Calu3 (cell line): ENCODE results near the gene ERFE. TPM values are rescaled to one million over a fixed set of nuclear protein-coding genes. Genes with fewer than 3 reads are reported as not detected.

ENCODE experiments used
- BruUV-seq: library from RNA; stranded (reverse); fragments of 400-500 nt; replicated peaks from 2 replicates; lab custom pipeline; 2021; lab: Mats Ljungman, UMichigan
- CTCF ChIA-PET: fragments of 300-600 bp; sonication (Branson Sonifier 250); formaldehyde crosslinking; loops from one replicate; lab custom pipeline; 2022; ENCODE audit warnings: antibody characterized with exemption; lab: Charles Lee
- DNase-seq: peaks from one replicate; pipeline ENCODE4 v3.0.0; 2022
- H3K27ac Mint-ChIP-seq: one replicate; pipeline ENCODE4 v1.8.0; 2022; ENCODE audit warnings: mixed read lengths; ENCODE audit not compliant: unreplicated experiment
- H3K27me3 Mint-ChIP-seq: one replicate; pipeline ENCODE4 v1.8.0; 2022; ENCODE audit warnings: mixed read lengths; ENCODE audit not compliant: unreplicated experiment
- H3K36me3 Mint-ChIP-seq: one replicate; pipeline ENCODE4 v1.8.0; 2022; ENCODE audit warnings: mild to moderate bottlenecking, moderate library complexity, mixed read lengths; ENCODE audit not compliant: insufficient read depth, unreplicated experiment
- H3K4me1 Mint-ChIP-seq: one replicate; pipeline ENCODE4 v1.8.0; 2022; ENCODE audit warnings: mild to moderate bottlenecking, low read depth, mixed read lengths; ENCODE audit not compliant: unreplicated experiment
- H3K4me3 Mint-ChIP-seq: one replicate; pipeline ENCODE4 v1.8.0; 2022; ENCODE audit warnings: mild to moderate bottlenecking, low read depth, moderate library complexity, mixed read lengths; ENCODE audit not compliant: unreplicated experiment
- H3K9me3 Mint-ChIP-seq: one replicate; pipeline ENCODE4 v1.8.0; 2022; ENCODE audit warnings: low read depth, mixed read lengths; ENCODE audit not compliant: unreplicated experiment
- CTCF ChIP-seq: fragments of 200-600 bp; IDR thresholded peaks from one replicate; pipeline ENCODE4 v1.8.0; 2022; ENCODE audit warnings: antibody characterized with exemption; ENCODE audit not compliant: unreplicated experiment
- intact Hi-C: fragments of 100-400 bp; cut with micrococcal nuclease; formaldehyde crosslinking; loops from one replicate; pipeline ENCODE4 v1.10.0; 2022; ENCODE audit not compliant: unreplicated experiment
- total RNA-seq: library from RNA; stranded (reverse); gene quantifications from 2 replicates; pipeline ENCODE4 v1.2.3, GENCODE V29; 2022

Gene ERFE
- total RNA-seq, 1 experiment from 2014 or later = 4.0 TPM

GRCh38 chr2:238166391-238167343 lies 7.9 kb downstream of the ERFE start:
- no peaks in the 10 kb centered on the region for H3K9me3 Mint-ChIP-seq
- peaks cover 35% of the 10 kb centered on the region for H3K36me3 Mint-ChIP-seq
- no TSS peak for BruUV-seq
- peaks cover 23% of the 10 kb centered on the region for H3K4me1 Mint-ChIP-seq
- intact Hi-C loops = no loop called here
- no peak for TF ChIP-seq CTCF
- H3K27me3 Mint-ChIP-seq = peaks cover 14% of the 10 kb centered on the region
- DNase-seq = no peak
- CTCF ChIA-PET = no interaction called here
- no peak overlapping the region for H3K27ac Mint-ChIP-seq
- no peak overlapping the region for H3K4me3 Mint-ChIP-seq

GRCh38 chr2:238167344-238167715 lies 8.6 kb downstream of the ERFE start:
- H3K4me3 Mint-ChIP-seq = no peak overlapping the region
- no peaks in the 10 kb centered on the region for H3K9me3 Mint-ChIP-seq
- no peak overlapping the region for H3K27ac Mint-ChIP-seq
- no TSS peak for BruUV-seq
- peaks cover 23% of the 10 kb centered on the region for H3K4me1 Mint-ChIP-seq
- DNase-seq = no peak
- CTCF ChIA-PET = no interaction called here
- intact Hi-C loops = no loop called here
- H3K27me3 Mint-ChIP-seq = peaks cover 14% of the 10 kb centered on the region
- no peak for TF ChIP-seq CTCF
- H3K36me3 Mint-ChIP-seq = peaks cover 42% of the 10 kb centered on the region

- peaks cover 23% of the 10 kb centered on the region for H3K4me1 Mint-ChIP-seq
- intact Hi-C loops = no loop called here
Measured at GRCh38 chr2:238167761-238168160, 9.0 kb downstream of the ERFE start.

More at GRCh38 chr2:238167761-238168160, 9.0 kb downstream of the ERFE start:
- TF ChIP-seq CTCF = no peak
- no peak for DNase-seq
- CTCF ChIA-PET = no interaction called here
- H3K27ac Mint-ChIP-seq = no peak overlapping the region
- H3K9me3 Mint-ChIP-seq = no peaks in the 10 kb centered on the region
- H3K36me3 Mint-ChIP-seq = peaks cover 45% of the 10 kb centered on the region
- no TSS peak for BruUV-seq
- peaks cover 14% of the 10 kb centered on the region for H3K27me3 Mint-ChIP-seq
- no peak overlapping the region for H3K4me3 Mint-ChIP-seq
